Neural crest cell (in vitro differentiated cells): ENCODE data around the gene TCF3. TPM values are rescaled to one million over a fixed set of nuclear protein-coding genes. Genes with fewer than 3 reads are reported as not detected.

ENCODE experiments used
- DNase-seq: peaks from one replicate; pipeline ENCODE4 v3.0.0; 2021; ENCODE audit warnings: low read depth, mixed read lengths, low spot score
- H3K27ac Mint-ChIP-seq: one replicate; pipeline ENCODE4 v1.8.0; 2021; ENCODE audit warnings: mild to moderate bottlenecking, mixed read lengths; ENCODE audit not compliant: unreplicated experiment
- H3K27me3 Mint-ChIP-seq: 2 replicates; pipeline ENCODE4 v1.8.0; 2021; ENCODE audit warnings: low read depth, mild to moderate bottlenecking, mixed read lengths
- H3K36me3 Mint-ChIP-seq: 2 replicates; pipeline ENCODE4 v1.8.0; 2021; ENCODE audit warnings: low read depth, mild to moderate bottlenecking, mixed read lengths
- H3K4me1 Mint-ChIP-seq: 2 replicates; pipeline ENCODE4 v1.8.0; 2021; ENCODE audit warnings: mixed read lengths
- H3K4me3 Mint-ChIP-seq: one replicate; pipeline ENCODE4 v1.8.0; 2021; ENCODE audit warnings: mild to moderate bottlenecking, mixed read lengths
- H3K9me3 Mint-ChIP-seq: 2 replicates; pipeline ENCODE4 v1.8.0; 2021; ENCODE audit warnings: mixed read lengths
- CTCF ChIP-seq: fragments of 200-600 bp; sonication (generic); conservative IDR thresholded peaks from 2 replicates; pipeline ENCODE4 v1.5.0; 2021; ENCODE audit warnings: antibody characterized with exemption, mild to moderate bottlenecking
- total RNA-seq: library from RNA; stranded (reverse); gene quantifications from 2 replicates; pipeline ENCODE4 v1.2.1, GENCODE V29; 2021

The TCF3 gene
- total RNA-seq, 1 donor from 2014 or later: 348 TPM

DNA sequence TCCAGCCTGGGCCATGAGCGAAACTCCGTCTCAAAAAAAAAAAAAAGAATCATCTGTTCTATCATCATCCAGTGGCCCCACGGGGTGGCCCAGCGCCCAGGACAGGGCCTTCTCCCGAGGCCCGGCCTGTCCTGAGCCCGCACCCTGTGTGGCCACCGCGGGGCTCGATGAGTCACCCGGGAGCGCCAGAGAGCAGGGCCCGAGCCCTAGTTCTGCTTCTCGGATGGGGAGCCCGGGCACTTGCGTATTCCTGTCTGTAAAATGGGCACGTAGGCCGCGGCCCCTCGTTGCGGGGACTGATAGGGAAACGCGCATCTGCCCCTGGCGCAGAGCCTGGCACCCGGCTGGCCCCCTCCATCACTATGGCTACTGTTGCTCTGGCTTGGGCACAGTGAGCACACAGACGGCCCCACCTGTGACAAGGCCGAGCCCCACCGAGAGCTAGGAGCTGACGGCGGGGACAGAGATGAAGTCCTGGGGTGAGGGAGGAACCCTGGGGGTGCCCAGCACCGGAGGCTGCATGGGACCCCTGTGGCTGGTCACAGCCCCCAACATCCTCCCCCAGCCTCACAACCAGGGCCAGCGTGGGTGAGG lies 25.9 kb downstream of the TCF3 start:
- Mint-ChIP-seq H3K9me3 (no peaks in the 10 kb centered on the region), H3K4me3 (no peak overlapping the region), H3K36me3 (peaks cover 13% of the 10 kb centered on the region), H3K27ac (no peak overlapping the region), H3K4me1 (peaks cover 6% of the 10 kb centered on the region), H3K27me3 (peaks cover 2% of the 10 kb centered on the region)
- DNase-seq: no peak
- TF ChIP-seq CTCF: no peak

DNA sequence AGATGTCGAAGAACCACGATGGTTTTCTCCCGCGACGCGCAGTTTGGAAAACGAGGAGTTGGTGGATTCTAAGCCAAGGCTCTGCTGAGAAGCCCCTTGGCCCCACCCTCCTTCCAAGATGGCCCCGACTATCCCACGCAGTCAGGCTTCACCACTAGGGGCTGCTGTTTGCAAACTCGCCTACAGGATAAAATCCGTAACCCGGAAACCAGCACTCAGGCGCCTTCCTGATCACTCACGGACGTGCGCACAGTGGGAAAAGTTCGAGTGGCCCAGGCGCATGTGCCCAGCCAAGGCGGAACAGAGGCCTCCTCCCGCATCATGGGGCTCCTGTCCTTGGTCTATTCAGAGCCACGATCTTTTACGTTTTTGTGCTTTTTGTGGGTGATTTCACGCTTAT lies 28.0 kb downstream of the TCF3 start:
- peaks cover 6% of the 10 kb centered on the region for H3K4me1 Mint-ChIP-seq
- H3K9me3 Mint-ChIP-seq: no peaks in the 10 kb centered on the region
- H3K36me3 Mint-ChIP-seq: peaks cover 13% of the 10 kb centered on the region
- DNase-seq: peak; percentile 64
- H3K4me3 Mint-ChIP-seq: peak overlapping the region; percentile 70
- peak; percentile 68 for TF ChIP-seq CTCF
- no peak overlapping the region for H3K27ac Mint-ChIP-seq
- H3K27me3 Mint-ChIP-seq: peaks cover 2% of the 10 kb centered on the region

- H3K36me3 Mint-ChIP-seq: peaks cover 19% of the 10 kb centered on the region
- DNase-seq: no peak
- H3K4me3 Mint-ChIP-seq: peak overlapping the region; percentile 66
- peak overlapping the region; percentile 88 for H3K27ac Mint-ChIP-seq
- no peaks in the 10 kb centered on the region for H3K9me3 Mint-ChIP-seq
- no peak for TF ChIP-seq CTCF
- H3K27me3 Mint-ChIP-seq: peaks cover 6% of the 10 kb centered on the region
- H3K4me1 Mint-ChIP-seq: peaks cover 9% of the 10 kb centered on the region
These were observed 29.9 kb downstream of the TCF3 start for GRCh38 chr19:1622541-1622940.

- Mint-ChIP-seq H3K36me3 (peaks cover 21% of the 10 kb centered on the region), H3K4me3 (no peak overlapping the region), H3K27ac (no peak overlapping the region), H3K9me3 (no peaks in the 10 kb centered on the region), H3K4me1 (peaks cover 9% of the 10 kb centered on the region), H3K27me3 (peaks cover 6% of the 10 kb centered on the region)
- TF ChIP-seq CTCF: no peak
- no peak for DNase-seq
These were observed 30.4 kb downstream of the TCF3 start for GRCh38 chr19:1622007-1622406.

- H3K27ac Mint-ChIP-seq: no peak overlapping the region
- DNase-seq: no peak
- H3K27me3 Mint-ChIP-seq: peaks cover 8% of the 10 kb centered on the region
- H3K9me3 Mint-ChIP-seq: no peaks in the 10 kb centered on the region
- no peak overlapping the region for H3K4me3 Mint-ChIP-seq
- TF ChIP-seq CTCF: no peak
- peaks cover 25% of the 10 kb centered on the region for H3K36me3 Mint-ChIP-seq
- peaks cover 13% of the 10 kb centered on the region for H3K4me1 Mint-ChIP-seq
These were observed 30.8 kb downstream of the TCF3 start for GRCh38 chr19:1621574-1621973.

- H3K4me3 Mint-ChIP-seq: no peak overlapping the region
- TF ChIP-seq CTCF: no peak
- peaks cover 27% of the 10 kb centered on the region for H3K36me3 Mint-ChIP-seq
- DNase-seq: no peak
- H3K27me3 Mint-ChIP-seq: peaks cover 10% of the 10 kb centered on the region
- no peak overlapping the region for H3K27ac Mint-ChIP-seq
- peaks cover 15% of the 10 kb centered on the region for H3K4me1 Mint-ChIP-seq
- H3K9me3 Mint-ChIP-seq: no peaks in the 10 kb centered on the region
These were observed 31.4 kb downstream of the TCF3 start for GRCh38 chr19:1621021-1621420.
